GM21423 (cell line): ENCODE data around the gene ZNF160.

Experiments used
- ATAC-seq: cut with Tn5 transposase; IDR thresholded peaks from one replicate; pipeline ENCODE4 v1.9.1; 2021; ENCODE audit warnings: mild to moderate bottlenecking, moderate library complexity; ENCODE audit not compliant: unreplicated experiment

The ZNF160 gene

DNA sequence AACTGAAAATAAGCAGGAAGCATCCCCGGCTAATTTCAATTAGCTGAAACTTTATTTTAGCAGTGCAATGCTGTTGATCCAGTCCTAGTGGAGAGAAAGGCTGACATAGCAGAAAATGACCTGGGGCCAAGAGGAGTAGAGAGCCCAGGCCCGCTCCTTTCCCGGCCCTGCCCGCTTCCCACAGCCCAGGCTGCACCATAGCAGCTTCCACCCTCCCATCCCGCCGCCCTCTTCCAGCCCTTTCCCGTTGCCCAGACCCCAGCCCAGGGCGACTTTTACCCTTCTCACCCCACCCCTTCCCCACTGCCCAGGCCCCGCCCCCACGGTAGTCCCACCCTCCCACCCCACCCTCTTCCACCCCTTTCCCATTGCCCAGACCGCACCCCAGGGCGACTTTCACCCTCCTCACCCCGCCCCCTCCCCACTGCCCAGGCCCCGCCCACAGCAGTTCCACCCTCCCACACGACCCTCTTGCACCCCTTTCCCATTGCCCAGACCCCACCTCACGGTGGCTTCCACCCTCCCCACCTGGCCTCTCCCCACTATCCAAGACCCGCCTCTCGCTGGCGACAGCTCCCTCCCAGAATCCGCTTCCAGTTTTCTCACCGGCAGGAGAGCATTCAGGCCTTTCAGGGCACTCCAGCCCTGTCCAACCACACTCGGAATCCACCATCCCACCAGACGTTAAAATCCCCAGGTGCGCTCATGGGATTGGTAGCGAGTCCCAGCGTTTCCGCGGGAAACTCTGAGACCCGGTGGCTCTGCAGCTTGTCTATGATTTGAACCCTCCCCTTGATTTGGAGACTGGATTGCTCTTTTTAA lies 8.3 kb downstream of the ZNF160 start:
- ATAC-seq, result no peak

DNA sequence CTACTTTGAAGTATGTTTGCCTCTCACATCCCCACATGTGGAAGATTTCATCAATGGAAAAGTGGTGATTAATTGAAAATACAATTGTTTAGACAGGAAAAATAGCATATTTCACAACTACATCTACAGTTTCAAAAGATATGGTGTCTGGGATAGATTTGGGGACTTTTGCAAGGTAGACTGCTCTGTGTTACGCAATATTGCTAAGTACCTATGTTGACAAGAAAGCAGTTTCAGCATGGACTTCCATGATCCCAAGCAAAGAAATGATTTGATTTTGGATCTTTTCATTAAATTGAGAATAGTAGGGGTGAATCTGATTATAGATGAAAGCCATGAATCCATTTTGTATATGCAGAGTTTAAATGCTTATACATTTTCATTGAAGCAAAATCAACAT lies 10.5 kb downstream of the ZNF160 start:
- ATAC-seq, result no peak

DNA sequence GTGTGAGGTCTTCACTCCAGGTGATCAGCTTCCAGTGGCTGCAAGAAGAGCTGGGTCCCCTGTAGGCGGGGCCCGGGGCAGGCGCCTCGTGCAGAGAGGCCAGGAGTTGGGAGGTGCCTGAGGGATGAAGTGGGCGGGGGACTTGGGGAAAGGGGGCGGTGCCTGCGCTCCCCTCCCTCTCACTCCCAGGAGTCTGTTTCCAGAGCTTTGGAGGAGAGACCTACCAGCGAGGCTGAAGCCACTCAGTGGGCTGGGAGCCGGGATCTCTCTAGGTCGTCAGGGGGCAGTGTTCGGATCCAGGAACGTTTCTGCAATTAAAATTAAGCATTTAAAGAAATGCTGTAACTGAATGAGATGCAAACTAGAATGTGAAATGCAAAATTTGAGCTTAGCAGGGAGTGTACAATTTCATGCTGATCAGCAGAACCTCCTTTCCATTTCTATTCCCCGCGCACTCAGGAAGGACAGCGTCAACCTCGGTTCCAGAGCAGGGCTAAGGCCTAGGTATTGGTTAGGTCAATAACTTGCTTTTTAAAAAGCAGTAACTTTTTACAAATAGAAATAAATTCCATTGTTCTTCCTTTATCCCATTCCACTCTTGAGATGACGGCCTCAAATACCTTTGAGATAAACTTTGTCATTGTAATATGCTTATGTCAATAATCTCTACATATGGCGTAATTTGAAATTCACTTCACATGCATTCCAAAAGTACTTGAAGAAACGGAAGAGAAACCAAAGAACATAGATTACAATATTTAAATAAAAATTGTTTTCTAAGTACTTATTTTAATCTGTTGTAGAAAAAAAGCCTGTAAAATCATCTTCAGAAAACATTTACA lies 11.6 kb downstream of the ZNF160 start:
- ATAC-seq, result no peak

DNA sequence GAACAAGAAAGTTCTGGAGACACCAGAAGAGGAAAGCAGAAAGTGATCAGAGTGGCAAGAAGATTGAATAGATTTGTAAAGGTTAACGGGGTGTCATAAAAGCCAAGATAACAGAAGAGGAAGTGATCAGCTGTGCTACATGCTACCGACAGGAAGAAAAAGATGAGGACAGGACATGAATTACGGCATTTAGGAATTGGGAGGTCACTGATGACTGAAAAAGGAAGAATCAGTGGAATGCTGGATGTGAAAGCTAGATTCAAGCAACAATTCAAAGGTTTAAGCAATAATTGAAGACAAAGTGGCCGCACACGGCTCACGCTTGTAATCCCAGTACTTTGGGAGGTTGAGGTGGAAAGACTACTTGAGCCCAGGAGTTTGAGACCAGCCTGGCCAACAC lies 15.1 kb downstream of the ZNF160 start:
- ATAC-seq, result no peak

DNA sequence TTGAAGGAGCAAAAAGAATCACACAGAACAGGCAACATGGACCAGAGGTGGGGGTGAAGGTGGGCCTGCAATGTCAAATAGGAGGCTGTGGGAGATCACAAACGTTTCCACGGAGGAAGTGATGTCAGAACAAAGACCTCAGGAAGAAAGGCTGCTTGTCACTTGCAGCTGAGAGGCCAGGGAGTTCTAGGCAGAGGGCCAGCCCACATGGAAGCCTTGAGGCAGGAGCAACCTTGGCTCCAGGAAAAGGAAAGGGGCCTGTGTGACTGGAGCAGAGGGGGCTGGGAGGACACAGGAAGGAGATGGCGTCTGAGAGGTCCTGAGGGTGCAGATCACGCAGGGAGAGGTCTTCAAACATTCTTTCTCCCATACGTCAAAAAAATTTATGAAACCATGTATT lies 16.3 kb downstream of the ZNF160 start:
- ATAC-seq, result no peak

DNA sequence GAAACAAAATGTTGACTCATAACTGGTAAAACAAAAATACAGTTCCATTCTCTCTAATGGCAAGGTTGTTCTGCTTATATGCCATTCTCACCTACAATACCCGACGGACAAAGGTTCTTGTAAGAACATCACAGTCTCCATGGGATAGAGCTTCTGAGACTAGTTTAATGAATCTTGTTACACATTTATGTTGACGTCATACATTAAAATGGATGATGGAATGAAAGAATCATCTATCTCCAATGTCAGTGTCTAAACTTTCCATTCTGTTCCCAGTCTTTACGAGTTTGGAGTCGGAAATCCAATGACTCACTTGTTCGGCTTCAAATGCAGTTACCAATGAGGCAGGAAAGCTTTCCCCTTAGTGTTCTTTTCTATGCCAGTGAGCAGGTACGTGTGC lies 17.7 kb downstream of the ZNF160 start:
- no peak for ATAC-seq

DNA sequence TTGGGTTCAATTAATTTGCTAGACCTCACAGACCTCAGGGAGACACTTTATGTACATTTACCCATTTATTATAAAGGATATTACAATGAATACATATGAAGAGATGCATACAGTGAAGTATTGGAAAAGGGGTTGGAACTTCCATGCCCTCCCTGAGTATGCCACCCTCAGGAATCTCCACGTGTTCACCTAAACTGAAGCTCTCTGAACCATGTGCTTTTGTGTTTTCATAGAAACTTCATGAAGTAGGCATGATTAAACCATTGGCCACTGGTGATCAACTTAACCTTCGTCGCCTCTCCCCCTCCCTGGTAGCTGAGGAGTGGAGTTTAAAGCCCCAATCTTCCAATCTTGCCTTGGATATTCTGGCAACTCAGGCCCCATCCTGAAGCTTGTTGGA lies 20.3 kb downstream of the ZNF160 start:
- no peak for ATAC-seq

DNA sequence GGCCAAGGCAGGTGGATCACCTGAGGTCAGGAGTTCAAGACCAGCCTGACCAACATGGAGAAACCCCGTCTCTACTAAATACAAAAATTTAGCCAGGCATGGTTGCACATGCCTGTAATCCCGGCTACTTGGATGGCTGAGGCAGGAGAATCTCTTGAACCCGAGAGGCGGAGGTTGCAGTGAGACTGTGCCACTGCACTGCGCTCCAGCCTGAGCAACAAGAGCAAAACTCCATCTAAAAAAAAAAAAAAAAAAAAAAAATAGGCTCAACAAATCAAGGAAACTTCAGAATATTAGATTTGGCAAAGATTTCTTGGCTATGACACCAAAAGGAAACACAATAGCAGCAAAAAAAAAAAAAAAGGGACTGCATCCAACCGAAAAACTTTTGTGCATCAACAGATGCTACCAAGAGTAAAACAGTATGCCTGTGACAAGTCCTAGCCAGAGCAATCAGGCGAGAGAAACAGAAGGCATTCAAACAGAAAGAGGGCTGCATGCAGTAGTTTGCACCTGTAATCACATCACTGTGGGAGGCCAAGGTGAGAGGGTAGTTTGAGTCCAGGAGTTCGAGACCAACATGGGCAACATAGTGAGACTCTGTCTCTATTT lies 23.8 kb downstream of the ZNF160 start:
- ATAC-seq, result no peak

DNA sequence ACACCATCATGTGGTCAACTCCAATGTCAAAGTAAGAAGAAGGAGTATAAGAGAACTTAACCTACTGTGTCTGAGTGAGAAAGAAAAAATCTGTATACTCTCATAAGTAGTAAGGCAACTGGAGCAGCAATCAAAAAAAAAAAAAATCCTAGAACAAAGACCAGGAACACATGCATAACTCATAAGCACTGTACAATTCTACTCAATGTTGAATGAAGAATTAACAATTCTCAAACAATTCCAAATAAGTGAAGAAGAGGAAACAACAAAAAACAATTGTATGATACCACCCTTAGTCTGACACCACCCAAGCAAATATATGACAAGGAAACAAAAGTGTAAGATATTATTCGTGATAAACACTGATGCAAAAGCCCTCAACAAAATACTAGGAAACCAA lies 24.6 kb downstream of the ZNF160 start:
- no peak for ATAC-seq

DNA sequence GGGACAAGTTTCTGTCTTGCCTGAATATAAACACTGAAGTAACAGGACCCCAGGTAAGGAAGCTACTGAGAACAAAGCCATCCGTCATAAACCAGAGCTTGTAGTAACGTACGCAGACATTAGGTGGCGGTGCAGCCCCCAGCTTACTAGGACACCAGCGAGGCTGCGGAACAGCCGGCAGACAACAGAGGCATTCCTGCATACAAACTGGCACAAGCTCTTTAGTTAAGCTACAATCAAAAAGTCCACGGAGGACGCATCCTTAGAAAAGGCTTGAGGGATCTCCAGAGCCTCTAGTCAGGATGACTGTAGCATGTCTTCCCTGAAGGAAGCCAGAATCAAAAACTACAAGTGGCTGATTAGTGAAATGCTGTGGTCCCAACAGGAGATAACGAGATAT lies 26.2 kb downstream of the ZNF160 start:
- no peak for ATAC-seq

DNA sequence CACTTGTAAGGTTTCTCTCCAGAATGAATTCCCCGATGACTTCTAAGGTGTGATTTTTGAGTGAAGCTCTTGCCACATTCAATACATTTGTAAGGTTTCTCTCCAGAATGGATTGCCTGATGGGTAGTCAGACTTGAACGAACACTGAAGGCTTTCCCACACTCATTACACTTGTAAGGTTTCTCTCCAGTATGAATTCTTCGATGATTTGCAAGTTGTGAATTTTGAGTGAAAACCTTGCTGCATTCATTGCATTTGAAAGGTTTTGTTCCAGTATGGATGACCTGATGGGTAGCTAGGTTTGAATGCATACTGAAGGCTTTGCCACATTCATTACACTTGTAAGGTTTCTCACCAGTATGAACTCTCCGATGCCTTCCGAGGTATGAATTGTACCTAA lies 34.4 kb downstream of the ZNF160 start:
- ATAC-seq, result no peak

DNA sequence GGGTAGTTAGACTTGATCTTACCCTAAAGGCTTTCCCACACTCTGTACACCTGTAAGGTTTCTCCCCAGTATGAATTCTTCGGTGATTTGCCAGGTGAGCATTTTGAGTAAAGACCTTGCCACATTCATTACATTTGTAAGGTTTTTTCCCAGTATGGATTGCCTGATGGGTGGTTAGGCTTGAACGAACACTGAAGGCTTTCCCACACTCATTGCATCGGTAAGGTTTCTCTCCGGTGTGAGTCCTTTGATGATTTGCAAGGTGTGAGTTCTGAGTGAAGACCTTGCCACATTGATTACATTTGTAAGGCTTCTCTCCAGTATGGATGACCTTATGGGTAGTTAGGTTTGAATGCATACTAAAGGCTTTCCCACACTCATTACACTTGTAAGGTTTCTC lies 35.0 kb downstream of the ZNF160 start:
- no peak for ATAC-seq

DNA sequence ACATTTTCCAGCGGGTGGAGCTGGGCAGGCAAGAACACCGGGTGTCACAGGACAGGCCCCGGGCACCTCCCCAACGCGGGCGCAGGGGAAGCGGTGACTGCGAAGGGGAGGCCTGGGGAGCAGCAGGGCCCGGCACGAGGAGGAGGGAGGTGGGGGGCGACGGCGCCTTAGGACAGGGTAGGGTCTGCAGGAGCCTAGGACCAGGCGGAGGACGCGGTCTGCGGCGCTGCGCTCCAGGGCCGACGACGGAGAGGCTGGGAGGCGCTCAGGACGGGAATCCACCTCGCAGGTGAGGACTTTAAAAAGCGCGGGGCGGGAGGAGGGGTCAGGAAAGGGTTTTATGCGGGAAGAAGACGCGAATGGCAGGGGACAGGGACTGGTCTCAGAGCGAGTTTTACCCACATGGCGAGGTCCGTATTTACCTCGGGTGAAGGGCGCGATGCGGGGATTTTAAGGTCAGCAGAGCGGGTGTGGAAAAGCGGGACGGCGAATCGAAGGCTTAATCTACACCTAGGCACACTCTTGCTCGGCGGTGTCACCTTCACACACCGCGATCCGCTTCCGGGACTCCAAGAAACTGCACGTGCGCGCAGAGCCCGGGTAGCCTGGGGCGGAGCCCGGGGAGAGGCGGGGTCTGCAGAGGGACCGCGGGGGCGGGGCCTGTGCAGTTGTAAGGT lies 45.2 kb downstream of the ZNF160 start:
- no peak for ATAC-seq

DNA sequence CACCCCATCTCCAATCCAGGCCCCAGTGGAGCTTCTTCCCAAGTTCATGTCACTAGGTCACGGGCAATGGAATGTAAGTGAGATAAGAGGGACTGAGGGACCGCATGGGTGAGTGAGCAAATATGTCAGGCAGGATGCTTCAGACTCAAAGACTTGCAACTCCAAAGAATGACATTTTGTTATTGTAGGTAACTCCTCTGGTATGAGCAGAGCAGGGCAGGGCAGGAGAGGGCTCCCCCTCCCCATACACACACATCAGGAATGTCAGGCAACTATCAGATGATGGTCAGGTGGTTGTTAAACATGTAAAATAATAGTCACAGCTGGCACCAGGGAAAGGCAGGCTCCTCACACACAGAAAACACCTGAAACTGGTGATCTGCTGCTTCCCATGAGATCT lies 48.1 kb downstream of the ZNF160 start:
- no peak for ATAC-seq

DNA sequence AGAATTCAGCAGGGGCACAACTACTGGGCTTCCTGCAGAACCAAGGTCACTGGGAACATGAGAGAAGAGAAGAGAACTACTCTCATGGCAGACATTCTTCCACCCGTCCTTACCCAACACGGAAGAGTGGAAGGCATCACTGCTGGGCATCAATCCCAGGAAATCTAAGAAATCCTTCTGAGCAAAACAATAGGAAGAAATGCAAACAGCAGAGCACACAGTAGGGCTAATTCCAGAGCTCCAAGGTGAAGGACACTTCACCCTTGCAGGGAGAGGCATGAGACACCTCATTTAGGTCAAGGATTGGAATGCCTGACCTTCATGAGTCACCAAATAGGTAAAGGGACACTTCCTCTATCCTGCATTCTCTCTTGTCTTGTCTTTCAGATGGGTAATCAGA lies 55.8 kb downstream of the ZNF160 start:
- ATAC-seq, result no peak

DNA sequence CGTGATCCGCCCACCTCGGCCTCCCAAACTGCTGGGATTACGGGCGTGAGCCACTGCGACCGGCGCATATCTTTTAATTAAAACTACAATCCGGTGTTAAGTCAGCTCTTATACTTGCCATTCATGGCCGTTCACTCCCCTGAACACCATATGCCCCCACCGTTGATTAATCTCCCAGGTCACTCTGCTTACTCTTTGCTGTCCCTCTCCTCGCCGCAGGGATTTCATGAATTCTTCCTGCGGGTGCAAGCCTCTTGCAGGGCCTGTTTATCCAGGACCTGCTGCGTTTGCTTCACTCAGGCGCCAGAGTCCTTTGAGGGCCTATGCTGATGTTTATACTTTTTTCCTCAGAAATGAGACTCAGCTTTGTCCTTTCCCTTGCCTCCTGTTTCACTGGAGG lies 57.7 kb downstream of the ZNF160 start:
- no peak for ATAC-seq

DNA sequence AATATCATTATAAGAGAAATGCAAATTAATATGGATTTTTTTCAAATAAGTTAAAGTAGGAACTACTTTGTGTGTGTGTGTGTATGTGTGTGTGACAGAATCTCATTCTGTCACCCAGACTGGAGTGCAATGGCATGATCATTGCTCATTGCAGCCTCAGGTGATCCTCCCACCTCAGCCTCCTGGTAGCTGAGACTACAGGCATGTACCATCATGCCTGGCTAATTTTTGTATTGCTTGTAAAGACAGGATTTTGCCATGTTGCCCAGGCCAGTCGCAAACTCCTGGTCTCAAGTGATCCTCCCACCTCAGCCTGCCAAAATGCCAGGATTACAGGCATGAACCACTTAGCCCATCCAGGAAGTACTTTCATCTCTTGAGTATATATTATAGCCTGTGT lies 61.9 kb downstream of the ZNF160 start:
- ATAC-seq, result no peak

DNA sequence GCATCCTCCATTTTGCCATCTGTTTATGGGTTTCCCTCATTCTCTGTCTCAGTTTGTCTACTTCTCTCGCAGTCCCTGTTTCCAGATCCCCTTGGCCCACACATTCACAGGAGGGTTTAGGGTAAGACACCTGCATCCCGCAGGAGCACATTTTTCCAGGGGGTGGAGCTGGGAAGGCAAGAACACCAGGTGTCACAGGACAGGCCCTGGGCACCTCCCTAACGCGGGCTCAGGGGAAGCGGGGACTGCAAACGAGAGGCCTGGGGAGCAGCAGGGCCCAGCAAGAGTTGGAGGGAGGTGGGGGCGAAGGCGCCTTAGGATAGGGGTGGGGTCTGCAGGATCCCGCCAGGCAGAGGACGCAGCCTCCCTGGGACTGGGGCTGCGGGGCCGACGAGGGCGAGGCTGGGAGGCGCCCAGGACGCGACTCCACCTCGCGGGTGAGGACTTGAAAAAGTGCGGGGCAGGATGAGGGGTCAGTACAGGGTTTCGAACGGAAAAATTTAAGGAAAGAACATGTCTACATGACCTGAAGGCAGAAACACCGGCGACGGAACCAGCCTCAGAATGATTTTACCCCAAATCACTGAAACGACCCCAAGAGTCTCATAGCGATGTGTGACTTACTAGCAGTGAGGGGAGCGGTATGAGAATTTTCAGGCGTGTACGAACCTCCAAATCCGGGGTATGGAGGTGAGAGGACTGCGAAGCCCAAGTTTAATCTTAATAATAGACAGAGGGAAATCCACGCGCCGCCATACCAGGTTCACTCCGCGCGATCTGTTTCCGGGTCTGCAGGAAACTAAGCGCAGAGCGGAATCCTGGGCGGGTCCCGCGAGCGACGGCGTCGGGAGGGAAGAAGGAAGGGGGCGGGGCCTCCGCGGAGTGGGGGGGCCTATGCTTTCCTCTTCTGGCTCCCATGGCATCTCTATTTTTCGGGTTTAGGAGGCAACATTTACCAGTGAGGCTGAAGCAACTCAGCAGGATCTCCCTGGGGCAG lies 65.8 kb downstream of the ZNF160 start:
- no peak for ATAC-seq

DNA sequence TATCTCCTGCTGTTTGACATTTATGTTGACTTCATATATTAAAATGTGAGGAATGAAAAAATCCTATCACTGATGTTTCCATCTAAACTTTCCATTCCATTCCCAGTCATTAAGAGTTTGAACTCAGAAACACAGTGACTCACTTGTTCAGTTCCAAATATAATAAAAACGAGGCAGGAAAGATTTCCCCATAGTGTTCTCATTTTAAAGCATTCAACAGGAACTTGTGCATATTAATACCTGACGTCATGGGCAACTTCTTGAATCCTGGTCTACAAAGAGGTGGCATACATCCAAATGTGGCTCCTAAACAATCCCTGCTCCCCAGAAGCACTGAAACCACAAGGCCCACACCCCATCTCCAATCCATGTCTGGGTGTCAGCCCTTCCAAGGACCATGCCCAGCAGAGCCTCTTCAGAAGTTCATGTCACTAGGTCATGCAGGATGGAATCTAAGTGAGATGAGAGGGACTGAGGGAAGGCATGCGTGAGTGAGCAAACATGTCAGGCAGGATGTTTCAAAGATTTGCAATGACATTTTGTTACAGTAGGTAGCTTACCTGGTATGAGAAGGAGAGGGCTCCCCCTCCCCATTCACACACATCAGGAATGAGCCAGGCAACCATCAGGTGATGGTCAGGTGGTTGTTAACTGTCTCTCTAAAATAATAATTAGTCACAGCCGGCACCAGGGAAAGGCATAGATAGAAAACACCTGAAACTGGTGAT lies 68.1 kb downstream of the ZNF160 start:
- ATAC-seq, result no peak
